NCI-H146 (cell line): ENCODE data around the gene AKT3.

ENCODE experiments used
- DNase-seq: peaks from one replicate; lab custom pipeline; 2025; lab: John Stamatoyannopoulos, UW

The AKT3 gene

GRCh38 chr1:243550276-243550675 is 299.8 kb downstream of the AKT3 start:
- DNase-seq: no peak

DNA sequence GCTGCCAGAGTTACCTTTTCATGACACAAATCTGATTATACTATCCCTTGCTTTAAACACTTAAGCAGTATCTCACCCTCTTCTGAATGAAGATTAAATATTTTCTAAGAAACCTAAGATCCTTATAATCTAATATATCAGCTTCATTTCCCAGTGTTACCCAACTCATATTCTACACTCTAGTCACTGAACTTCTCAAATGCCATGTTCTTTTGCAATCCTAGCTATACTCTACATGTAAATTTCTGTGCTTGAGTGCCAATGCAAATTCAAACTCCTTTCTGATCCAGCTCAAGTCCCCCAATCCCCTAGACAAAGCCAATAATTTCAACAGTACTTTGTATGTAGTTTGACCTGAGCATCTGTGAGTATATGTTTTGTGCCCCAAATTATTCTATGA is 300.3 kb downstream of the AKT3 start:
- no peak for DNase-seq

DNA sequence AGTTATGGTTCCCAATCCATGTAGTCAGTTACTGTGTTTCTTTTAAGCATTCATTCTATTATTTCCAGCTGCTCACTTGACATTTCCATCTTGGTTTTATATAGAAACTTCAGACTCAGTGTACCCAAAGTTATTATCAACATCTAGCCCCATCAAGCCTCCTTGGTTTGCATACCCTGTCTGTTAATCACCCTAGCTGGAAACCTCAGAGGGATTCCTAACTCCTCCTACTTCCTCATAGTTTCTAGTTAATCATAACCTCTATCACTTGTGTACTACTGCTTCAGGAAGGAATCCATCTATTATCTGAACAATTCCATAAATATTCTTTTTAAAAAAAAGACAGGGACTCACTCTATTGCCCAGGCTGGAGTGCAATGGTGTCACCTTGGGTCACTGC is 300.9 kb downstream of the AKT3 start:
- DNase-seq: no peak

DNA sequence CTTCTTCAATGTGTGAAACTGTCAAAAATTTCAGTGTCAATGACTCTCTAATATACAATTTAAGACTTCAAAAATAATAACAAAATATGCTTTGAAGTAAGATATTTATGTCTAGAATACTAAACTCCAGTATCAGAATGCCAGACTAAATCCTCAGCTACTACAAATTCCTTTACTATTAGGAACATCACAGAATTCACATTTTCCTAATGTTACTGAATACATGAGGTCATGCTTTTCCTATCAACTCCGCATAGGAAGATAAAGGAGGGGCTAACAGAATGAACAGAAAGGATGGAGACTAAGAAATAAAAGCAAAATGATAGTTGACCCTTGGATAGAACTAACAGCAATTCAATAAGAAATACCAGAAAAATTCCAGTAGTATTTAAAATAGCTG is 301.5 kb downstream of the AKT3 start:
- DNase-seq: no peak

GRCh38 chr1:243547891-243548290 is 302.2 kb downstream of the AKT3 start:
- no peak for DNase-seq

GRCh38 chr1:243546457-243546856 is 303.6 kb downstream of the AKT3 start:
- no peak for DNase-seq

DNA sequence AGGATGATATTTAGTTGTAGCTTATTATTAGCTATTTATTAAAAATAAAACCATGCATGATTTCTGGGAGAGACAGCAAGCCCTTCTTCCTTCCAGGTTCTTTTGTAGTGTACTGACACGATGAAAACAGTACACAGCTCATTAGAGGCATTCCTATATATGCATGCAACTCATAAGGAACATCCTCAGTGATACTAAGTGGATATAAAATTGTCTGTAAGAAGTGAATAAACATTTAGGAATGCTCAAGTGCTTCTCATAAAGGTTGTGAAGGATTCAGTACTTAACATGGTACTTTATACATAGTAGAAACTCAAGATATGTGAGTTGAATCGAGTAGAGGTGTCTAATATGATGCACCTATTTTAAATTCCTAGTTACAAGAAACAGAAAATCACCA is 306.5 kb downstream of the AKT3 start:
- no peak for DNase-seq

DNA sequence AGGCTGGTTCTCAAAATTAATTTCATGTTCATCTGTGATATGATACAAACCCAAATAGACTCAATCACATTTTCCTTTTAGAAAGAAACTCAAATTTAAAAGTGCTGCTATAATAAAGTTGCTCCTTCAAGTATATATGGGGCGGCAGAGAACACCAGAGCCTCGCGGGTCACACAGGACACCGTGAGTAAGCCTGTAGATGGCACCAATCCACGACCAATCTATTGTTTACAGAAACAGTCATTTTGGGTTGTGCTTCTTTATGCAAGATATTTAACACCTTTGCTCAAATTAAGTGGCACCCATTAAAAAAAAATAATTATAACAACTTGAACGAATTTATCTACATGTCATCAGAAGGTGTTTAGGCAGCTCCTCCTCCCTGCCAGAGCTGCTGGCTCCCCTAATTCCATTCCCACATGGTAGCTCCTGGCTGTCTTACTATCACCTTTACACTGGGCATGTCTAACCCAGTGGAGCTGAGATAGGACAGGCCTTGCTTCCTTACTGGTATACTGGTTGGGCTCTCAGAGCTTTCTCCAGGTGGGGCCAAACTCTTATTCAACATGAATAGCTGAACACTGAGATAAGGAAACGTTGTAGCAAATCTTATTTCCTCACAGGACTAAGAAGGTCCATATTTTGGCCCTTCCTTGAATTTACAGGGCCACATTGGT is 307.2 kb downstream of the AKT3 start:
- DNase-seq: no peak

DNA sequence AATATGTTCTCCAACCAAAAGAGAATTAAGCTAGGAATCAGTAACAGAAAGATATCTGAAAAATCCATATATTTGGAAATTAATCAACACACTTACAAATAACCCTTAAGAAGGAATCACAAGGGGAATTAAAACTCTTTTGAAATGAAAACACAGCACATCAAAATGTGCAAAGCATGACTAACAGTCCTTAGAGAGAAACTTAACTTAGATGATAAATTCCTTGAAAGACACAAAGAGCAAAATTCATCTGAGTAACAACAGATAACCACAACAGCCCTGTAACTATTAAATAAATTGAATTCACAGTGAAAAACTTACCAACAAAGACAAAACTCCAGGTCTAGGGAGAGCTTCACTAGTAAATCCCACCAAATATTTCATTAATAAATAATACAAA is 310.4 kb downstream of the AKT3 start:
- DNase-seq: no peak

GRCh38 chr1:243535014-243535413 is 315.0 kb downstream of the AKT3 start:
- DNase-seq: no peak

- DNase-seq: no peak
These were observed 320.5 kb downstream of the AKT3 start for GRCh38 chr1:243529512-243529911.

GRCh38 chr1:243528459-243529121 is 321.5 kb downstream of the AKT3 start:
- no peak for DNase-seq

DNA sequence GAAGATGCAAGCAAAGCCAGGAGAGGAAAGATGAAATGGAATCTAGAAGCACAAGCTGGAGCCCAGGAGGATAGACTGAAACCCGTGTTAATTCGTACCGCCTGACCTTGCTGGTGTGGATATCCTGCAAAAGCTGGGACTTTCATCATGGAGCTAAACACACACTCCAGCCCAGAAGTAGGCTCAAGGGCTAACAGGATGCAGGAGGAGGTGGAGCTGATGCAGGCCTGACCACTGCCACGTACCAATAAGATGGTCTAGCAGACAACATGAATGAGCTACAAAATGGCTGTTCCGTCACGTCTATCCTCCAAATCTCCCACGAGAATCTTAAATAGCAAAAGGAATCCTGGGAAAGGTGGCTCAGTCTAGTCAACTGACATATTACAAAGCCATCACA is 323.9 kb downstream of the AKT3 start:
- no peak for DNase-seq

DNA sequence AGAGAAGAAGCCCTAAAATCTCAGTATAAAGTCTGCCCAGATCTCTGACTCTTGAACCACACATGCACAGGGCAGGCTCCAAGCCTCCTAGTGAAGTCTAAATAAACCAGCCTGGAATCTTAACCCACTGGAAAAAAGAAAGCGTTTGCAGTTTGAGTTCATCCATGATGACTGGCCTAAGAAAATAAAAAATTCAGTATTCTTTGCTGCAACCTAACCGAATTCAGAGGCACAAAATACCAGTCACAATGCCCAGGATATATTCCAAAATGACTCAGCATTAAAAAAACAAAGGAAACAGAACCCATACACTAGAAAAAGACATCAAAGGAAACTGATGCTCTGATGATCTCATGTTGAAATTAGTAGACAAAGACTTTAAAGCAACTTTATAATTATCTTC is 325.0 kb downstream of the AKT3 start:
- DNase-seq: no peak

GRCh38 chr1:243523766-243524165 is 326.3 kb downstream of the AKT3 start:
- no peak for DNase-seq

- no peak for DNase-seq
These were observed 329.2 kb downstream of the AKT3 start for GRCh38 chr1:243520831-243521230.

GRCh38 chr1:243514927-243515326 is 335.1 kb downstream of the AKT3 start:
- no peak for DNase-seq

DNA sequence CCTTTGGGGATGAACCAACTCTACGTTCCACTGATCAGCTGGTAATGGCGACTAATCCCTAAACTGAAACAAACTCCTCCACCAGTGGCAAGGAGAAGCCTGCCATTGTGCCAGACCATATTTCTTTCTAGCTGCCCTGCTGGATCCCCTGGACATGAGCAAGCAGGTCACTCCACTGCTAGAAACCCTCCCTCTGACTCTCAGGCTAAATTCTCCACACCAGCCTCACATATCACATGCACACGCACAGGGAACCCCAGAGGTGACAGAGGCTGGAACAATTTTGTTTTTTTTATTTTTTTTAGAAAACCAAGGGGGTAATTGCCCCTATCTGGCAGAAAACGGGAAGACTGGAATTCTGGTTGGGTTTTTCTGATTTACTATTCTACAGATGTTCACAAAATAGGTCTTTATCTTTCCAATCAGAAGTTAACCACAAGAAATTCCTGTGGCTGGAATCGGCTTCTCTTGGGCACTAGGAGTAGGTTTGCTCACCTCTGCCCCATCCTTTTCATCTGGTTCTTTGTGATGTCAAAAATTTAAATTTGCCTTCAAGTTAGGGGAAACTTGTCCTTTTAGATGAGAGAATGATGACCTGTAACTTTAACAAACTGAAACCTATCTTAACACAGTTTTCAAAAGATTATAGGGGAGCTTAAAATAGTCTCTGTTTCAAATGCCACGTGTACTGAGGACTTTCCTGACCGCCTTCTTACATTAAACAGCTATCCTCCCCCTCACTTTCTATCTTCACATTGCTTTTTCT is 336.1 kb downstream of the AKT3 start:
- DNase-seq: no peak

GRCh38 chr1:243510928-243511327 is 339.1 kb downstream of the AKT3 start:
- no peak for DNase-seq

DNA sequence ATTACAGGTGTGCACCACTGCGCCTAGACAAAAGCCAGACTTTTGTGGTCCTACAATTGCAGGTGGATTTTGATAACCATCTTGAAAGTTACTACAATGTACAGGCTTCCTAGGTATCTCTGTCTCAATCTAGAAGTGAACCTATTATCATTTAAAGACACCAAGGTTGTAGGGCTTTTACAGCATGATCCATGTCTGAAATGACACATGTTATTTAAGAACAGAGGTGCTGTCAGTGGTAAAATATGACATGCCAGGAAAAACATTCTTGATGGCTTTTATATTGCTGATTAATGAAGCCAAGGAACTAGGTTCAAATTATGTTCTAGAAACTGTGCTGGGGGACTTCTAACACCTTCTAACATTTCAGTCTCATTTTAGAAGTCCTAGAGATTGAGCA is 341.1 kb downstream of the AKT3 start:
- no peak for DNase-seq

DNA sequence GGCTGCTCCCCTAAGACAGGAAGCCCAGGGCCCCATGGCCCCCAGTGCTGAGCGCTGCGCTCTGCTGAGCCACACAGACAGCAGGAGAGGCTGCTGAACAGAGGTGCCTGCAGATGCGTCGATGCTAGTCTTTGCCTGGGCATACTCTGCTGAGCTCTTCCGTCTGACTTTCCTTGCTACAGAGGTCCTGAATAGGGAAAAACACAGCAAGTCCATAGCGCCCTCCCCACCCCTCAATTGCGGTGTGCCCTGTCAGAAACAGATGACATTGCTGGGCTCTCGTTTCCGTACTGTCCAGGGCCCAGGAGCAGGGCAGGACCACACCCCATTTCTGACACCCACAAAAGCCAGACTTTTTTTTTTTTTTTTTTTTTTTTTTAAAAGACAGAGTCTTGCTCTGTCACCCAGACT is 341.7 kb downstream of the AKT3 start:
- no peak for DNase-seq

- no peak for DNase-seq
These were observed 342.3 kb downstream of the AKT3 start for GRCh38 chr1:243507672-243508302.
